ENCODE results near the gene CSH1.
A peak's percentile ranks its signal among the peaks of the same experiment; 100 is the strongest.

CSH1 gene

DNA sequence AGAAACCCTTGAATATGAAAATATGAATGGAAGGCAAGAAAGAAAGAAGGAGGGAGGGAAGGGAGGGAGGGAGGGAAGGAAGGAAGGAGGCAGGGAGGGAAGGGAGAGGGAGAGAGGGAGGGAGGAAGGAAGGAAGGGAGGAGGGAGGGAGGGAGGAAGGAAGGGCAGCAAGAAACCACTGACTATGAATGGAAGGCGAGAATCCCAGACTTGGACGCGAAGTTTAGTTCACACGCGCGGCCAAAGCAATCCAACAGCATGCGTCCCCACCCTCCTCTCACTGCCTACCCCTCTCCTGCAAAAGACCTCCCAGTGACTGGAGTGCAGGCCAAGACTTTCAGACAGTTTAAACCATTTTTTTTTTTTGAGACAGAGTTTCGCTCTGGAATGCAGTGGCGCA lies 46.0 kb downstream of the CSH1 start:
- TF ChIP-seq, protein P1, sequence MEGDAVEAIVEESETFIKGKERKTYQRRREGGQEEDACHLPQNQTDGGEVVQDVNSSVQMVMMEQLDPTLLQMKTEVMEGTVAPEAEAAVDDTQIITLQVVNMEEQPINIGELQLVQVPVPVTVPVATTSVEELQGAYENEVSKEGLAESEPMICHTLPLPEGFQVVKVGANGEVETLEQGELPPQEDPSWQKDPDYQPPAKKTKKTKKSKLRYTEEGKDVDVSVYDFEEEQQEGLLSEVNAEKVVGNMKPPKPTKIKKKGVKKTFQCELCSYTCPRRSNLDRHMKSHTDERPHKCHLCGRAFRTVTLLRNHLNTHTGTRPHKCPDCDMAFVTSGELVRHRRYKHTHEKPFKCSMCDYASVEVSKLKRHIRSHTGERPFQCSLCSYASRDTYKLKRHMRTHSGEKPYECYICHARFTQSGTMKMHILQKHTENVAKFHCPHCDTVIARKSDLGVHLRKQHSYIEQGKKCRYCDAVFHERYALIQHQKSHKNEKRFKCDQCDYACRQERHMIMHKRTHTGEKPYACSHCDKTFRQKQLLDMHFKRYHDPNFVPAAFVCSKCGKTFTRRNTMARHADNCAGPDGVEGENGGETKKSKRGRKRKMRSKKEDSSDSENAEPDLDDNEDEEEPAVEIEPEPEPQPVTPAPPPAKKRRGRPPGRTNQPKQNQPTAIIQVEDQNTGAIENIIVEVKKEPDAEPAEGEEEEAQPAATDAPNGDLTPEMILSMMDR (conservative IDR thresholded peaks at IDR 0.05; ENCODE audit: control insufficient read depth, insufficient read depth, low read depth, low read length) = no peak
- no peak overlapping the region for H3K4me3 ChIP-seq (ENCODE audit: control insufficient read depth, low read depth, low read length)
- no peak for DNase-seq (ENCODE audit: low read depth)

DNA sequence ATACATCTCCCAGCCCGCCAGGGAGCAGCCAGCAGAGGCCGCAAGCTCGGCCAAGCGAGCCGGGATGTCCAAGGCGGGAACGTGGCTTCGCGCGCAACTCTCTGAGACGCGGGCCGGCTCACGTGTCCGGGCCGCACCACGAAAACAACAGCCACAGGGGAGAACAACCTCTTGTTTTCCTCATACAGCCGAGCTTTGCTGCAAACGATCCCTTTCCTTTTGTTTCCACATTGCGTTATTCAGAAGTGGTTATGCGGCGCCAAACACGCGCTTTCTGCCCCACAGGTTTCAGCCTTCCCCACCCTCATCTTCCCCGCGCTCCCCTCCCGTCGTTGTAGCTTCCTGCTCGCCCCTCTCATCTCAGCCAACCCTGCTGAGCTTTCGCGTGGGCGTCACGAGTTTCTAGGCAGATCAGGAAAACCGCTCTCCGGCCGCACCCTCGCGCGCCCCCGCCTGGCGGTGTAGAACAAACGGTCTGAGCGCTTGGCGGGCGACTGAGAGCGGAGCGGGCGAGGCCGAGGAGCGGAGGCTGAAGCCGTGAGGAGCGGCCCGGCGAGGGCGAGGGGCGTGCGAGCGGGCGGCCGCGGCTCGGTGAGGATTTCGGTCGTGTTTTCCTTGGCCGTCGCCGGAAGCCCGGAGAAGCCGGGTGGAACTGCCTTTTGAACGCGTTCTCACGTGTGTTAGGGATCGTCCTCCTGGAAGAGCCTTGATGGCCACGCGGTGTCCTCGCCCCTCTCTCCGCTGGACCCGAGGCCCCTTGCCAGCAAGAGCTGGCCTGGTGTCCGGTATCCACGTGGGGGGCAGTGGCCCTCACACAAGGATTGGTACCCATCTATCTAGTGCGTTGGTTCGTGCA lies 47.3 kb downstream of the CSH1 start:
- peak; percentile 92 for DNase-seq (ENCODE audit: low read depth)
- H3K4me3 ChIP-seq (ENCODE audit: control insufficient read depth, low read depth, low read length) = peak overlapping the region; percentile 34
- TF ChIP-seq, protein P1 (conservative IDR thresholded peaks at IDR 0.05; ENCODE audit: control insufficient read depth, insufficient read depth, low read depth, low read length) = peak; percentile 42

DNA sequence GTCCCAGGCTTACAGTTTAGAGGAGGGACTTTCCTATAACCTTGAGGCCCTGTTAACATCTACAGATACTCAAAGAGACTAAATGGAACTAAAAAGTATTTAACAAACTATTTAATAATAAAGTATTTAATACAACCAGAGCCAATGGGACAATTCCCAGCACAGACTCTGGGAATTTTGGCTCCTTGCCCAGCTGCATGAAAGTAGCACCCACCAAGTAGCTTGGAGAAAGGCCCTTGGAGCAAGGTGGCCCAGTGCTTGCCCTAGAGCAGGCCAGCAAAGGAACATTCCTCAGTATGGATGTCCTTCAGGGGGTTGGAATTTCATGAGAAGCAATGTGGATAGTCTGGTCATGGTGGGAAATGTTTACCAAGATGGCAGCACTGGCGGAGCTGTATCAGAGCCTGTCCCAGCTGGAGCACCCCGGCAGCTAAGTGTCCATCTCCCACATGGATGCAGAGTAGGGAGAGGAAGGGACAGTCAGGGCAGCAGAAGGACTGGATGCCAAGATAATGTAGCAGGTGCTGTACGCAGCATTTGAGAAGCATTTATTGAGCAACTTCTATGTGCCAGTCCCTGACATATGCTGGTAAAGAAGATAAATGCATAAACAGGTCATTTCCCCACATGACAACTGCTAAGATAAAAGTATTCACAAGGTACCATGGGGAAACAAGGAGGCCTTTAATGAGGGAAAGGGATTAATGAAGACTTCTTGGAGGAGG lies 48.7 kb downstream of the CSH1 start:
- H3K4me3 ChIP-seq (ENCODE audit: control insufficient read depth, low read depth, low read length) = no peak overlapping the region
- TF ChIP-seq, protein P1 (conservative IDR thresholded peaks at IDR 0.05; ENCODE audit: control insufficient read depth, insufficient read depth, low read depth, low read length) = no peak
- DNase-seq (ENCODE audit: low read depth) = no peak

DNA sequence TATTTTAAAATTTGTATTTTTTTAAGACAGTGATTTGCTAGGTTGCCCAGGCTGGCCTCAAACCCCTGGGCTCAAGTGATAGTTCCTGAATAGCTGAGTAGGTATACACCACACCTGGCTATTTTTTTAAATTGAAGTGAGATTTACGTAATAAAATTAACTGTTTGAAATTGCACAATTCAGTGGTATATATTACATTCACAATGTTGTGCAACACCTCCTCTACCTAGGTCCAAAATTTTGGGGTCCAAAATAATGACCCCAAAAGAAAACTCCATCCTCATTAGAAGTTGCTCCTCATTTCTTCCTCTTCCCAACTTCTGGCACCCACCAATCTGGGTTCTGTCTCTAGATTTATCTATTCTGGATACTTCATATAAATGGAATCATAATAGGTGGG lies 50.9 kb downstream of the CSH1 start:
- no peak for DNase-seq (ENCODE audit: low read depth)
- TF ChIP-seq, protein P1 (conservative IDR thresholded peaks at IDR 0.05; ENCODE audit: control insufficient read depth, insufficient read depth, low read depth, low read length) = no peak

More for the DNA sequence above, 50.9 kb downstream of the CSH1 start:
- no peak overlapping the region for H3K4me3 ChIP-seq (ENCODE audit: control insufficient read depth, low read depth, low read length)
